ENCODE data around the gene INPP5F.

GRCh38 chr10:119706521-119707278 is 19.1 kb upstream of the INPP5F start:
- no peak for TF ChIP-seq CTCF (IDR thresholded peaks at IDR 0.05)
- no peak for TF ChIP-seq POLR2A (IDR thresholded peaks at IDR 0.05)
